DOHH2 (cell line): ENCODE data around the gene LRRC32.
A peak's percentile ranks its signal among the peaks of the same experiment; 100 is the strongest.

Source experiments
- H3F3A ChIP-seq: fragments of 200-600 bp; sonication (generic), shearing (Covaris generic); 2 replicates; pipeline ENCODE4 v1.6.0; 2016; ENCODE audit warnings: antibody characterized with exemption, mild to moderate bottlenecking; ENCODE audit not compliant: control insufficient read depth, insufficient read depth
- H3K27ac ChIP-seq: fragments of 200-600 bp; sonication (generic); 2 replicates; pipeline ENCODE4 v1.5.1; 2014; ENCODE audit warnings: low read depth, mild to moderate bottlenecking, low read length, moderate library complexity
- H3K27me3 ChIP-seq: fragments of 200-600 bp; sonication (generic); 2 replicates; pipeline ENCODE4 v1.6.1; 2014; ENCODE audit warnings: mild to moderate bottlenecking, low read length, mixed read lengths; ENCODE audit not compliant: control insufficient read depth
- H3K36me3 ChIP-seq: fragments of 200-600 bp; sonication (generic); 2 replicates; pipeline ENCODE4 v1.6.1; 2014; ENCODE audit warnings: mild to moderate bottlenecking, low read length, moderate library complexity, mixed read lengths; ENCODE audit not compliant: control insufficient read depth
- H3K4me1 ChIP-seq: fragments of 200-600 bp; sonication (generic); 2 replicates; pipeline ENCODE4 v1.6.1; 2014; ENCODE audit warnings: mild to moderate bottlenecking, low read length, mixed read lengths; ENCODE audit not compliant: control insufficient read depth
- H3K4me2 ChIP-seq: fragments of 200-600 bp; sonication (generic); 2 replicates; pipeline ENCODE4 v1.6.0; 2014; ENCODE audit warnings: mild to moderate bottlenecking, low read length, moderate library complexity
- H3K4me3 ChIP-seq: fragments of 200-600 bp; sonication (generic); 2 replicates; pipeline ENCODE4 v1.5.1; 2014; ENCODE audit warnings: mild to moderate bottlenecking, low read length, mixed read lengths
- H3K79me2 ChIP-seq: fragments of 200-600 bp; sonication (generic); 2 replicates; pipeline ENCODE4 v1.6.1; 2014; ENCODE audit warnings: mild to moderate bottlenecking, low read length, mixed read lengths; ENCODE audit not compliant: control insufficient read depth
- H3K9me2 ChIP-seq: fragments of 200-600 bp; sonication (generic); replicated peaks from 2 replicates; pipeline ENCODE4 v1.6.1; 2014; ENCODE audit warnings: mild to moderate bottlenecking, low read length, mixed read lengths; ENCODE audit not compliant: control insufficient read depth
- H3K9me3 ChIP-seq: fragments of 200-600 bp; sonication (generic); 2 replicates; pipeline ENCODE4 v1.6.1; 2014; ENCODE audit warnings: antibody characterized with exemption, low read length, mixed read lengths; ENCODE audit not compliant: control insufficient read depth, insufficient read depth
- H4K20me1 ChIP-seq: fragments of 200-600 bp; sonication (generic); 2 replicates; pipeline ENCODE4 v1.6.0; 2014; ENCODE audit warnings: low read depth, mild to moderate bottlenecking, antibody characterized with exemption, low read length, moderate library complexity; ENCODE audit not compliant: control insufficient read depth, insufficient read depth
- CTCF ChIP-seq: fragments of 200-600 bp; sonication (generic); IDR thresholded peaks from one replicate; pipeline ENCODE4 v1.5.1; 2014; ENCODE audit warnings: antibody characterized with exemption, mild to moderate bottlenecking, low read depth, low read length; ENCODE audit not compliant: poor library complexity, severe bottlenecking
- EZH2phosphoT487 ChIP-seq: fragments of 200-600 bp; sonication (generic); IDR thresholded peaks from 2 replicates; pipeline ENCODE4 v1.6.1; 2017; ENCODE audit warnings: borderline replicate concordance, mild to moderate bottlenecking, antibody characterized with exemption, low read length, moderate library complexity, mixed read lengths

The LRRC32 gene

DNA sequence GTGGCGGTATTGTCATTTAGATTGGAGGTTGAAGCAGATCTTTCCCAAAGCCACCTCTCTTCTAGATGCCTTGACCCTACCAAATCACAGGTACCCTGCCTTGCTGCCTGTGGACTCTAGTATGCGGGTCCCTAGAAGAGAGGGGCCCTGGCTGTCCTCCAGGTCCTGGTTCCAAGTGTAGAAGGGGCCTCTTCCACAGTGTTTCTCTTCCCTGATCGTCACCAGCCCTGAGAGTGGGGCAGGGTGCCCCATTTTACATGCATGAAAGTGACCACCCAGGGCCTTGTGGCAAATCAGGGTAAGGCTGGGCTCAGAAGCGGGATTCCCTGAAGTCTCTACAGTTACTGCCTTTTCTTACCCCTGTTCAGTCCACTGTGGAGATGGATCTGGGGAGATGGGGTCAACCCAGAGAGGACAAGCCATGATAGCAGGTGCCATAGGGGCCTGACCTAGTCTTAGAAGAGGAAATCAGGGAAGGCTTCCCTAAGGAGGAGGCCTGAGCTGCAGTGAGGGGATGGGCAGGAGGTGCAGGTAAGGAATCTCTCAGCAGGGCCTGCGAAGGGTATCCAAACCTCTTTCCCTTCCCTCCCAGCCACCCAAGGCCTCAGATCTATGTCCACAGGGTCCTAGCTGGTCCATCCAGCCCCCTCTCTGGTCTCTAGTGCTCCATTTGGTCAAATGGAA is 1.2 kb upstream of the LRRC32 start:
- TF ChIP-seq EZH2phosphoT487 (no peak), CTCF (no peak)
- Histone ChIP-seq H3F3A (peaks cover 40% of the 10 kb centered on the region), H4K20me1 (no peaks in the 10 kb centered on the region; the same call in 1 of the 2 replicates), H3K36me3 (peaks cover 35% of the 10 kb centered on the region), H3K79me2 (peaks cover 36% of the 10 kb centered on the region), H3K9me2 (no peaks in the 10 kb centered on the region), H3K9me3 (no peaks in the 10 kb centered on the region), H3K4me3 (peak overlapping the region; percentile 74), H3K4me1 (peaks cover 98% of the 10 kb centered on the region), H3K4me2 (peak overlapping the region; percentile 85), H3K27ac (peak overlapping the region; percentile 88), H3K27me3 (0 out of 2 replicates have a peak, but pooled peaks cover 2% of the 10 kb centered on the region)

- Histone ChIP-seq H3F3A (peaks cover 40% of the 10 kb centered on the region), H4K20me1 (no peaks in the 10 kb centered on the region; the same call in 1 of the 2 replicates), H3K27ac (peak overlapping the region; percentile 88), H3K79me2 (peaks cover 41% of the 10 kb centered on the region), H3K4me3 (peak overlapping the region; percentile 74), H3K27me3 (0 out of 2 replicates have a peak, but pooled peaks cover 2% of the 10 kb centered on the region), H3K36me3 (peaks cover 40% of the 10 kb centered on the region), H3K4me2 (peak overlapping the region; percentile 85), H3K4me1 (peaks cover 98% of the 10 kb centered on the region), H3K9me2 (no peaks in the 10 kb centered on the region), H3K9me3 (no peaks in the 10 kb centered on the region)
- TF ChIP-seq EZH2phosphoT487 (no peak), CTCF (no peak)
Observed at GRCh38 chr11:76671237-76671592, 668 bp upstream of the LRRC32 start.

DNA sequence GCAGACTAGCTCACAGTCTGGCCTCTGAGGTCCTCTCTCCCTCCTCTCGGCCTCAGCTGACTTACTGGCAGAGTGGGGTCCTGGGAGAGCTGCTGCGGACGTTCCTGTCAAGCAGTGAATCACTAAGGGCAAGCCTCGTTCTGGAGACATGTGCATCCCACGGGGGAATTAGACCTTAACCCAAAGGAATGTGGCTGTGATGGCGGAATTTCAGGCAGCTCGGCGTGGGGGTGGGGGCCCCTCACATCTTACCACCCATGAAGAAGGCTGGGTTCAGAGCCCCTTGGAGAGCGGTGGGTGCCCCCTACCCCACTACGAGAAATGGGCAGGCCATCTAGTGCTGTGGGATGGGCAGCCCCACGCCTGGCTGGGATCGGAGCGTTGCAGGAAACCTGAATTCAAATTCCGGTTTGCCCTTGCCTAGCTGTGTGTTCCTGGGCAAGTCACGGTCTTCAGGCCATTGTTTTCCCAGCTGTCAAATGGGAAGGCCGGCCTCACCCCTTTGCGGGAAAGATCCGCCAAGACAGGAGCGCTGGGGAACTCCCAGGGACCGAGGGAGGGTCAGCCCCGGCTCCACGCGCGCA is 554 bp downstream of the LRRC32 start:
- Histone ChIP-seq H3K27ac (peak overlapping the region; percentile 88; the same call in 1 of the 2 replicates), H3K36me3 (peaks cover 52% of the 10 kb centered on the region), H3K9me3 (no peaks in the 10 kb centered on the region), H3K4me2 (peak overlapping the region; percentile 85), H3K4me1 (peaks cover 98% of the 10 kb centered on the region), H3K27me3 (0 out of 2 replicates have a peak, but pooled peaks cover 2% of the 10 kb centered on the region), H4K20me1 (no peaks in the 10 kb centered on the region; the same call in 1 of the 2 replicates), H3K9me2 (no peaks in the 10 kb centered on the region), H3K79me2 (peaks cover 46% of the 10 kb centered on the region), H3K4me3 (peak overlapping the region; percentile 74), H3F3A (peaks cover 33% of the 10 kb centered on the region)
- TF ChIP-seq CTCF, result no peak
- TF ChIP-seq EZH2phosphoT487, result no peak
